Smooth muscle cell (in vitro differentiated cells): ENCODE measurements around the gene PRSS21. TPM values are rescaled to one million over a fixed set of nuclear protein-coding genes. Genes with fewer than 3 reads are reported as not detected.

Experiments
- DNase-seq: peaks from one replicate; lab custom pipeline; 2025; ENCODE audit not compliant: unreplicated experiment; lab: John Stamatoyannopoulos, UW
- H2AFZ ChIP-seq: fragments of 200-600 bp; sonication (generic); 2 replicates; pipeline ENCODE4 v1.6.0; 2016; ENCODE audit warnings: antibody characterized with exemption, low read depth, mild to moderate bottlenecking
- H3F3A ChIP-seq: fragments of 200-600 bp; sonication (generic); 2 replicates; pipeline ENCODE4 v1.6.0; 2017; ENCODE audit warnings: antibody characterized with exemption, low read depth
- H3K27ac ChIP-seq: fragments of 200-600 bp; sonication (generic); 2 replicates; pipeline ENCODE4 v1.5.1; 2016; ENCODE audit warnings: low read depth, mild to moderate bottlenecking
- H3K27me3 ChIP-seq: fragments of 200-600 bp; sonication (generic); 2 replicates; pipeline ENCODE4 v1.6.1; 2016; ENCODE audit warnings: low read depth, mild to moderate bottlenecking
- H3K36me3 ChIP-seq: fragments of 200-600 bp; sonication (generic); 2 replicates; pipeline ENCODE4 v1.5.1; 2016; ENCODE audit warnings: low read depth
- H3K4me1 ChIP-seq: fragments of 200-600 bp; sonication (generic); 2 replicates; pipeline ENCODE4 v1.5.1; 2016; ENCODE audit warnings: low read depth
- H3K4me2 ChIP-seq: fragments of 200-600 bp; sonication (generic); 2 replicates; pipeline ENCODE4 v1.6.0; 2016; ENCODE audit warnings: mild to moderate bottlenecking
- H3K4me3 ChIP-seq: fragments of 200-600 bp; sonication (generic); 2 replicates; pipeline ENCODE4 v1.5.1; 2016; ENCODE audit warnings: mild to moderate bottlenecking
- H3K79me2 ChIP-seq: fragments of 200-600 bp; sonication (generic); 2 replicates; pipeline ENCODE4 v1.6.0; 2016; ENCODE audit warnings: low read depth, mild to moderate bottlenecking
- H3K9ac ChIP-seq: fragments of 200-600 bp; sonication (generic); 2 replicates; pipeline ENCODE4 v1.6.0; 2016; ENCODE audit warnings: low read depth
- H3K9me3 ChIP-seq: fragments of 200-600 bp; sonication (generic); replicated peaks from 2 replicates; pipeline ENCODE4 v1.5.1; 2016; ENCODE audit warnings: low read depth
- H4K20me1 ChIP-seq: fragments of 200-600 bp; sonication (generic); 2 replicates; pipeline ENCODE4 v1.6.0; 2016; ENCODE audit warnings: low read depth
- WGBS: methylation state at CpG from one replicate; pipeline ENCODE4 v1.1.7; 2016; ENCODE audit warnings: low lambda C conversion rate; 5-methylcytosine and 5-hydroxymethylcytosine counted together
- polyA plus RNA-seq: library from polyadenylated mRNA; unstranded; fragments of >200 nt; fragmentation: Nextera tagmentation; extraction: Ambion mirVana; gene quantifications from 2 replicates; pipeline ENCODE4 v1.2.1, GENCODE V29; 2016
- total RNA-seq: library from RNA; depleted of rRNA; stranded (reverse); fragments of >200 nt; gene quantifications from 2 replicates; pipeline ENCODE4 v1.2.3, GENCODE V29; 2014
- TF ChIP-seq, protein P1 (sequence below): fragments of 200-600 bp; sonication (generic); IDR thresholded peaks from 2 replicates; pipeline ENCODE4 v1.5.1; 2017; ENCODE audit warnings: borderline replicate concordance, mild to moderate bottlenecking, antibody characterized with exemption; ENCODE audit not compliant: insufficient read depth, poor library complexity, severe bottlenecking

The PRSS21 gene
- total and polyA plus RNA-seq, 2 experiments from 2014 or later, result not detected

DNA sequence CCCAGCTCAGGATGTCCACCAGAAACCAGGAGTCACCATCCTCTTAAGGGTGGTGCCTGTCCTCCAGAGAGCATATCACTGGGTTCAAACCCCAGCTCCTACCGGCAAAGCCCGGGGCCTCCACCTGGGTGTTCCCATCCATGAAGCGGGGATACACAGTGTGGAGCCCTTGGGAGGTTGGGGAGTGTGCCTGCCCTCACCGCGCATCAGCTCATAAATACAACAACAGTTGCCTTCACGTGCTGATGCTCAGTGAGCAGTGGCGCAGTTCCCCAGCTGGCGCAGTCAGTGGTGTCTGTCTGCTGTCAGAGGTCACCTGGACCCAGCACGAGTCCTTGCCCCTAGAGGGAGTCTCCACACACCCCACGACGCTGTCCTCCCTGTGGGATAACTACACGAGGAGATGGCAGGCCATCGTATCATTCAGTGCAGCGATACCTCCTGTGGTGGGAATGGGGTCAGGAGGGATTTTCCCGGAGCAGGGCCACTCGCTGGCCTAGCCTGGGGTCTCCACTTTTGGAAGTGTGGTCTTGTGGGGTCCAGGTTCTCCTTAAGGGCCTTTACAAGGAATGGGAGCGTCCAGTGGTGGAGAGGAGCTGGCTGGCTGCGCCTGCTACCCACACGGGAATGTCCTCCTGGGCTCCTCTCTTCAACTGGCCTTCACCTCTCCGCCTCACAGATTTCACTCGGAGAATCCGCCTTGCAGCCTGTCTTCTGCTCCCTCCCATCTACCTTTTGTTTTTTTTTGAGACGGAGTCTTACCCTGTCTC, 37.7 kb upstream of the PRSS21 start:
- H3K9ac ChIP-seq, result no peak overlapping the region
- H3K36me3 ChIP-seq, result no peaks in the 10 kb centered on the region
- peaks cover 16% of the 10 kb centered on the region for H4K20me1 ChIP-seq
- H3K27ac ChIP-seq, result no peak overlapping the region
- 95% methylated on average over 23 of the region's 23 CpGs for WGBS
- no peak for DNase-seq
- peaks cover 10% of the 10 kb centered on the region for H3F3A ChIP-seq
- H3K4me1 ChIP-seq, result peaks cover 15% of the 10 kb centered on the region
- no peaks in the 10 kb centered on the region for H3K9me3 ChIP-seq
- peaks cover 33% of the 10 kb centered on the region for H3K79me2 ChIP-seq
- H3K27me3 ChIP-seq, result no peaks in the 10 kb centered on the region
- H3K4me2 ChIP-seq, result no peak overlapping the region
- no peak overlapping the region for H2AFZ ChIP-seq
- no peak overlapping the region for H3K4me3 ChIP-seq
- TF ChIP-seq, protein P1, sequence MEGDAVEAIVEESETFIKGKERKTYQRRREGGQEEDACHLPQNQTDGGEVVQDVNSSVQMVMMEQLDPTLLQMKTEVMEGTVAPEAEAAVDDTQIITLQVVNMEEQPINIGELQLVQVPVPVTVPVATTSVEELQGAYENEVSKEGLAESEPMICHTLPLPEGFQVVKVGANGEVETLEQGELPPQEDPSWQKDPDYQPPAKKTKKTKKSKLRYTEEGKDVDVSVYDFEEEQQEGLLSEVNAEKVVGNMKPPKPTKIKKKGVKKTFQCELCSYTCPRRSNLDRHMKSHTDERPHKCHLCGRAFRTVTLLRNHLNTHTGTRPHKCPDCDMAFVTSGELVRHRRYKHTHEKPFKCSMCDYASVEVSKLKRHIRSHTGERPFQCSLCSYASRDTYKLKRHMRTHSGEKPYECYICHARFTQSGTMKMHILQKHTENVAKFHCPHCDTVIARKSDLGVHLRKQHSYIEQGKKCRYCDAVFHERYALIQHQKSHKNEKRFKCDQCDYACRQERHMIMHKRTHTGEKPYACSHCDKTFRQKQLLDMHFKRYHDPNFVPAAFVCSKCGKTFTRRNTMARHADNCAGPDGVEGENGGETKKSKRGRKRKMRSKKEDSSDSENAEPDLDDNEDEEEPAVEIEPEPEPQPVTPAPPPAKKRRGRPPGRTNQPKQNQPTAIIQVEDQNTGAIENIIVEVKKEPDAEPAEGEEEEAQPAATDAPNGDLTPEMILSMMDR, result no peak

DNA sequence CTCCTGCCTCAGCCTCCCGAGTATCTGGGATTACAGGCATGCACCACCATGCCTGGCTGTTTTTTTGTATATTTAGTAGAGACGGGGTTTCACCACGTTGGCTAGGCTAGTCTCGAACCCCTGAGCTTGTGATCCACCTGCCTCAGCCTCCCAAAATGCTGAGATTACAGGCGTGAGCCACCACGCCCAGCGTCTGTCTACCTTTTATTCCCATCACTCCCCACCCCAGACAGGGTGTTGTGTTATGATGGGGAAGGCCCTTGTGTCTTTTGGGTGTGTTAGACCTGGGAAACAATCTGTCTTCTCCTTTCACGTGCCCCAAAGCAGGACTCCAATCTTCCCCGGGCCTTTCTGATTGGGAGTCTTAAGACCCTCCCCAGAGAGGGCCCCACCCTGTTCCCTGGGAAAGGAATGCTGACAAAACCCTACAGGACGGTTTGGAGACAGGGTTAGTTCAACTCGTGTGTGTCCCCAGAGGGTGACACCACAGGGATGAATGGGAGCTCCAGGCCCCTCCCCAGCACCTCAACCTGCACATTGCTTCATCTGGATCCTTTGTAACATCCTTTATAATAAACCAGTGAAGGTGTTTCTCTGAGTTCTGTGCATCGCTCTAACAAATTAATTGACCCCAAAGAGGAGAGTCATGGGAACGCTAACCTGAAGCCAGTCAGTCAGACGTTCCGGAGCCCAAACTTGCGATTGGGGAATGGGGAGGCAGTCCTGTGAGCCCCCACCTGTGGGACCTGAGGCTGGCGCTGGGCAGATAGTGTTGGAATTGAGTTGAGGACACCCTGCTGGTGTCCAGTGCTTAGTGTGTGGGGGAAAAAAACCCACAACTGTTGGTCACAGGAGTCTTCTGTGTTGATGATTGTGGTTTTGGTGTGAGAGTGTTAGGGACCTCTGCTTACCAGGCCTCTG, 36.8 kb upstream of the PRSS21 start:
- H3K4me2 ChIP-seq, result no peak overlapping the region
- H3K79me2 ChIP-seq, result peaks cover 27% of the 10 kb centered on the region
- no peak overlapping the region for H3K9ac ChIP-seq
- H3K9me3 ChIP-seq, result no peaks in the 10 kb centered on the region
- H2AFZ ChIP-seq, result no peak overlapping the region
- no peaks in the 10 kb centered on the region for H3K36me3 ChIP-seq
- H3K27me3 ChIP-seq, result no peaks in the 10 kb centered on the region
- no peak overlapping the region for H3K4me3 ChIP-seq
- DNase-seq, result no peak
- peaks cover 6% of the 10 kb centered on the region for H3F3A ChIP-seq
- TF ChIP-seq, protein P1, result no peak
- H4K20me1 ChIP-seq, result peaks cover 15% of the 10 kb centered on the region
- peaks cover 15% of the 10 kb centered on the region for H3K4me1 ChIP-seq
- no peak overlapping the region for H3K27ac ChIP-seq
- 74% methylated on average over 17 of the region's 17 CpGs for WGBS

DNA sequence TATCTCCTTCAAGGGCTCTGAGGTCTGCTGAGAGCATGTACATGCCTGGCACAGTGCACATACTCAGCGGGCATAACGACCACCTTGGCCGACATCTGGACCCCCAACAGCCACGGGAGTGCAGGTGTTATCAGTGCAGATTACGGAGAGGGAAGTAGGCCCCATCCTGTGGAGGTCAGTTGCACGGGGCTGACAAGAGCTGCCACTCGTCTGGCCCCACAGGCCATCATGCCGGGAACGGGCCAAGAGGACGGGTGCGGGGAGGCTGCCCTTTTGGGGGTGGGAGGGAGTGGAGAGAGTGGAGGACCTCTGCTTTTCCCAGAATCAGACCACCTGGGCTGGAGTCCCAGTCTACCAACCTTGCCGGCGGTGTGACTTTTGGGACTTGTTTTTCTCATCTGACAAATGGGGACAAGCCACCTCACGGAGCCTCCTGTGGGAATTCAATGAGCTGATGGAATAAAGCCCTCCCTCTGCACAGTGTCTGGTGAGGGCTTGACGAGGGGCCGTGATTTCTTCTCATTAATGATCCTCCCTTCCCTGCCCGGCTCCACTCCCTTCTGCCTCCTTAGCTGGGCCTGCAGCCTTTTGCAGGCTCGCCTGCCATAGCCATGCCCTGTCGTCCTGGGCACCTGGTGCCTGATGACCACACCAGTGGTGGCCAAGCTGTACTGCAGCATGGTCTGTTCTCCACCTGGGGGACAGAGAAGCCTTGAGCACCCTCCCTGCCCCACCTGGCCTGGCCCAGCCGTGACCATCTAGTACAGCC, 34.3 kb upstream of the PRSS21 start:
- WGBS, result 91% methylated on average over 20 of the region's 20 CpGs

More for the DNA sequence above, 34.3 kb upstream of the PRSS21 start:
- H3K36me3 ChIP-seq, result no peaks in the 10 kb centered on the region
- H4K20me1 ChIP-seq, result no peaks in the 10 kb centered on the region
- no peak overlapping the region for H3K9ac ChIP-seq
- DNase-seq, result no peak
- no peaks in the 10 kb centered on the region for H3K27me3 ChIP-seq
- H3K9me3 ChIP-seq, result no peaks in the 10 kb centered on the region
- H2AFZ ChIP-seq, result no peak overlapping the region
- peaks cover 6% of the 10 kb centered on the region for H3F3A ChIP-seq
- no peak overlapping the region for H3K27ac ChIP-seq
- peaks cover 8% of the 10 kb centered on the region for H3K4me1 ChIP-seq
- TF ChIP-seq, protein P1, result no peak
- H3K79me2 ChIP-seq, result peaks cover 10% of the 10 kb centered on the region
- H3K4me3 ChIP-seq, result no peak overlapping the region
- no peak overlapping the region for H3K4me2 ChIP-seq
